Urothelium cell line (cell line): ENCODE data around the gene ABCC3.

Experiments used
- DNase-seq: peaks from one replicate; pipeline ENCODE4 v3.0.0; 2011; ENCODE audit warnings: low spot score, mixed read lengths
- FAIRE-seq: peaks from 2 replicates; lab custom pipeline; 2011; peaks lifted over from hg19 to GRCh38; lab: Jason Lieb, UNC

The ABCC3 gene

GRCh38 chr17:50634224-50634914, at the start of gene ABCC3:
Gene ABCC3 (plus strand): TSS chr17:50634881. CDS start chr17:50634937, 56 bp downstream.
- FAIRE-seq (no peak), DNase-seq (peak; percentile 80)

- FAIRE-seq (no peak), DNase-seq (no peak)
Measured at GRCh38 chr17:50585346-50585745, 49.3 kb upstream of the ABCC3 start.

- FAIRE-seq (no peak), DNase-seq (no peak)
Measured at GRCh38 chr17:50585891-50586290, 48.8 kb upstream of the ABCC3 start.

GRCh38 chr17:50586421-50587247, 48.0 kb upstream of the ABCC3 start:
- DNase-seq (no peak), FAIRE-seq (no peak)

GRCh38 chr17:50587571-50587970, 47.1 kb upstream of the ABCC3 start:
- DNase-seq (no peak), FAIRE-seq (no peak)

- FAIRE-seq, result no peak
- no peak for DNase-seq
Measured at GRCh38 chr17:50588391-50589049, 46.2 kb upstream of the ABCC3 start.

GRCh38 chr17:50589095-50589705, 45.5 kb upstream of the ABCC3 start:
- DNase-seq, result no peak
- no peak for FAIRE-seq

- DNase-seq, result no peak
- no peak for FAIRE-seq
Measured at GRCh38 chr17:50590946-50591737, 43.5 kb upstream of the ABCC3 start.

- FAIRE-seq (no peak), DNase-seq (no peak)
Measured at GRCh38 chr17:50593321-50593720, 41.4 kb upstream of the ABCC3 start.

GRCh38 chr17:50594128-50594823, 40.4 kb upstream of the ABCC3 start:
- DNase-seq (no peak), FAIRE-seq (no peak)

- FAIRE-seq, result no peak
Measured at GRCh38 chr17:50594892-50595291, 39.8 kb upstream of the ABCC3 start.

GRCh38 chr17:50596191-50597037, 38.3 kb upstream of the ABCC3 start:
- DNase-seq (no peak), FAIRE-seq (no peak)

More at GRCh38 chr17:50594892-50595291, 39.8 kb upstream of the ABCC3 start:
- DNase-seq, result no peak

- no peak for FAIRE-seq
- DNase-seq, result no peak
Measured at GRCh38 chr17:50598487-50598886, 36.2 kb upstream of the ABCC3 start.

GRCh38 chr17:50599606-50600005, 35.1 kb upstream of the ABCC3 start:
- DNase-seq (no peak), FAIRE-seq (no peak)

GRCh38 chr17:50601823-50602375, 32.8 kb upstream of the ABCC3 start:
- FAIRE-seq, result no peak
- DNase-seq, result no peak

GRCh38 chr17:50602836-50603235, 31.8 kb upstream of the ABCC3 start:
- FAIRE-seq, result no peak
- DNase-seq, result no peak

GRCh38 chr17:50603340-50603739, 31.3 kb upstream of the ABCC3 start:
- no peak for FAIRE-seq
- peak; percentile 30 for DNase-seq

- DNase-seq (peak; percentile 44), FAIRE-seq (no peak)
Measured at GRCh38 chr17:50604513-50604912, 30.2 kb upstream of the ABCC3 start.

GRCh38 chr17:50605429-50605828, 29.3 kb upstream of the ABCC3 start:
- no peak for FAIRE-seq

More at GRCh38 chr17:50605429-50605828, 29.3 kb upstream of the ABCC3 start:
- DNase-seq, result no peak
